Effector memory CD8-positive, alpha-beta T cell (primary cell): ENCODE data around the gene PSG2.
"Not testable (repeated sequence)": the region's sequence is repeated elsewhere in the genome, so short reads cannot be mapped to it uniquely, and the experiment has no call there.

Experiments used
- ATAC-seq: fragments of 150-1000 bp; cut with Tn5 transposase; replicated peaks from 2 replicates; pipeline ENCODE4 v1.10.0; 2021; ENCODE audit warnings: mild to moderate bottlenecking, moderate library complexity
- DNase-seq, 3 experiments: peaks; one replicate each; pipeline ENCODE4 v3.0.0; 2021
- H3K27ac Mint-ChIP-seq, 2 donors: one replicate each; pipeline ENCODE4 v1.8.0; 2022; ENCODE audit warnings: mild to moderate bottlenecking in 2 of 2, mixed read lengths in 2 of 2, moderate library complexity in 2 of 2
- H3K27me3 Mint-ChIP-seq, 2 donors: one replicate each; pipeline ENCODE4 v1.8.0; 2022; ENCODE audit warnings: mixed read lengths in 2 of 2
- H3K36me3 Mint-ChIP-seq: one replicate; pipeline ENCODE4 v1.8.0; 2022; ENCODE audit warnings: mild to moderate bottlenecking, moderate library complexity, mixed read lengths; ENCODE audit not compliant: insufficient read depth
- H3K4me1 Mint-ChIP-seq, 2 donors: one replicate each; pipeline ENCODE4 v1.8.0; 2022; ENCODE audit warnings: low read depth in 2 of 2, mixed read lengths in 2 of 2
- H3K4me3 Mint-ChIP-seq, 2 donors: one replicate each; pipeline ENCODE4 v1.8.0; 2022; ENCODE audit warnings: mild to moderate bottlenecking in 2 of 2, mixed read lengths in 2 of 2, moderate library complexity in 2 of 2
- H3K9me3 Mint-ChIP-seq, 2 donors: one replicate each; pipeline ENCODE4 v1.8.0; 2022; ENCODE audit warnings: mixed read lengths in 2 of 2
- total RNA-seq, 9 experiments: gene quantifications; one replicate each; lab custom pipeline; 2026; lab: John Stamatoyannopoulos, UW

The PSG2 gene
- 0 reads per million in 9 experiments for total RNA-seq

GRCh38 chr19:43082601-43083000 lies at the start of gene PSG2:
PSG2 (minus strand) TSS chr19:43082701; CDS start chr19:43082569, 132 bp downstream.
- H3K9me3 Mint-ChIP-seq, H3K4me3 Mint-ChIP-seq, ATAC-seq, H3K4me1 Mint-ChIP-seq, H3K36me3 Mint-ChIP-seq, DNase-seq: not testable (repeated sequence)
- Mint-ChIP-seq H3K27me3 (peaks cover 29 to 52% of the 10 kb centered on the region in 2 donors), H3K27ac (peak within 1 kb of the TSS in 1 of 2 donors; percentile 57)

DNA sequence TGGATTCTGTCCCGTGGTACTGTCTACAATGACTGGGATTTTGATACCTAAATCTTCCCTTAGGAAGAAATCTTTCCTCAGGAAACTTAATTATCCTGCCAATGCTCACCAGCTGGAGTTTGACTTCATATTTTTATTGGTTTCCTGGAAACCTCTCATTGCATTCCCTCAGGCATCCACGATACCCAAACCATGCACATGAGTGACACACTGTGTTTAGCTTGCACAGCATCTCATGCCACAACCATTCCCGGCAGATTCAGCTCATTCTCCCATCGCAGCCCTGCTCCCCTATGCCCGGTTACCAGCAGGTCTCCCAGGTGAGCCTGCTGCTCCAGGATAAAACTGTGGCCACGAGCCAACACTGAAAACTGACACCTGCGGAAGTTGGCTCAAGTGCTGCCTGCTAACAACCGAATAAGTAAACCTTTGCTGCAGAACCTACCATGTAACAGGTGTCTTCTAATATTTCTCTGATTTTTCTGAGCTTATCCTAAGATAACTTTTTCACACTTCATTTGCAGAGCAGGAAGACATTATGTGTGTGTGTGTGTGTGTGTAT lies 48.9 kb upstream of the PSG2 start:
- H3K36me3 Mint-ChIP-seq, H3K9me3 Mint-ChIP-seq, H3K4me3 Mint-ChIP-seq, H3K27ac Mint-ChIP-seq, DNase-seq, ATAC-seq, H3K4me1 Mint-ChIP-seq: not testable (repeated sequence)
- peaks cover 23% of the 10 kb centered on the region in 2 donors for H3K27me3 Mint-ChIP-seq

GRCh38 chr19:43129197-43129596 lies 46.7 kb upstream of the PSG2 start:
- H3K4me1 Mint-ChIP-seq, DNase-seq, H3K4me3 Mint-ChIP-seq, H3K36me3 Mint-ChIP-seq, H3K9me3 Mint-ChIP-seq, H3K27ac Mint-ChIP-seq, ATAC-seq: not testable (repeated sequence)
- peaks cover 17 to 23% of the 10 kb centered on the region in 2 donors for H3K27me3 Mint-ChIP-seq

DNA sequence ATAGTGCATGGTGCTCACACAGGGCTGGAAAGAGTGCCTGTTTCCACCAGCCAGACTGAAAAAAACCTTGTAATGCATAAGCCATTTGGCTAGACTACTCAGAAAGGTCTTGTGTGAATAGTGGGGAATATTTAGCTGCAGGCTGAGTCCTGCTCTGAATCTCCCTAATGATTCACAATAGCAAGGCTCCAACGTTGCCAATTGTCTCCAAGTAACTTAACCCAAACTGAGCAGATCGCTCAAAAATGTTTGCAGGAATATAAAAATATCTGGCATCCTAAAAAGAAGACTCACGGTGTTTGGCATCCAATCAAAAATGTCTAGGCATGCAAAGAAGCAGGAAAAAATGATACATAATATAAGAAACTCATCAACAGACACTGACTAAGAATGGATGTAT lies 44.8 kb upstream of the PSG2 start:
- not testable (repeated sequence) for H3K4me3 Mint-ChIP-seq, DNase-seq, H3K9me3 Mint-ChIP-seq, H3K4me1 Mint-ChIP-seq, ATAC-seq, H3K36me3 Mint-ChIP-seq, H3K27ac Mint-ChIP-seq
- H3K27me3 Mint-ChIP-seq, result peaks cover 10 to 19% of the 10 kb centered on the region in 2 donors

DNA sequence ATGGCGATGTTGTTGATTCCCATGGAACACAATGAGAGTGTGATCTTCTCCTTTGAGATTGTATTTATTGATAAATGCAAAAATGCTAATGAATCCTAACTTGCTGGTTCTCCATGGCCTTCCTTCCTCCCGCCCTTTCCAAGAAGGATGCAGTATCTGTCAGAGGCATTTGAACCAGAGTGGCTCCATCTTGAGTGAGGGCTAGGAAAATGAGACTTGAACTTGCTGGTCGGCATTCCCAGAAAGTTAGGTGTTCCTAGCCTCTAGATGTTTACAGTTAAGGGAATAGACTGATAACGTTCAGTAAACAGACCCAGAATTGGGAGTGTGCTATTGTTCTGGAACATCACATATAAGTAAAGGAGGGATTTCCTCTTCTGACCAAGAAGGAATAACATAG lies 44.2 kb upstream of the PSG2 start:
- H3K27ac Mint-ChIP-seq, result no peak overlapping the region
- ATAC-seq (no peak), DNase-seq (no peak)
- H3K4me1 Mint-ChIP-seq, result no peaks in the 10 kb centered on the region
- peaks cover 10 to 23% of the 10 kb centered on the region in 2 donors for H3K27me3 Mint-ChIP-seq
- no peaks in the 10 kb centered on the region for H3K9me3 Mint-ChIP-seq
- H3K36me3 Mint-ChIP-seq, result no peaks in the 10 kb centered on the region
- H3K4me3 Mint-ChIP-seq, result no peak overlapping the region

DNA sequence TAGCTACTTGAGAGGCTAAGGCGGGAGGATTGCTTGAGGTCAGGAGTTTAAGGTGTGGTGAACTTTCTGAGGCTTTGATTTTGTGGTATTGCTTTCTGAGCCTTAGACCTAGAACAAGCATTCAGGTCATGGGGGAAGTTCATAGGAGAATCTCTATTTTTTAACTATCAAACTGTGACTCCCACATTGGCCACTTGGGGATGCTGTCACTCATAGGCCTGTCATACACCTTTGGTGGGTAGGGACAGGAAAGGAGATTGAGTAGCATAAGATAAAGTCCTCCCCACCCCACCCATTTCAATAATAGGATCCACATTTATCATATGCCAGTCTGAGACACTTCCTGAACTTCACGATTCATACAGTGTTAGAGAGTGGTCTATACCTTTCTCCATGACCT lies 41.9 kb upstream of the PSG2 start:
- Mint-ChIP-seq H3K27ac (no peak overlapping the region), H3K4me1 (no peaks in the 10 kb centered on the region), H3K4me3 (no peak overlapping the region), H3K36me3 (no peaks in the 10 kb centered on the region), H3K9me3 (no peaks in the 10 kb centered on the region), H3K27me3 (peaks cover 5 to 17% of the 10 kb centered on the region in 2 donors)
- ATAC-seq (no peak), DNase-seq (no peak)

DNA sequence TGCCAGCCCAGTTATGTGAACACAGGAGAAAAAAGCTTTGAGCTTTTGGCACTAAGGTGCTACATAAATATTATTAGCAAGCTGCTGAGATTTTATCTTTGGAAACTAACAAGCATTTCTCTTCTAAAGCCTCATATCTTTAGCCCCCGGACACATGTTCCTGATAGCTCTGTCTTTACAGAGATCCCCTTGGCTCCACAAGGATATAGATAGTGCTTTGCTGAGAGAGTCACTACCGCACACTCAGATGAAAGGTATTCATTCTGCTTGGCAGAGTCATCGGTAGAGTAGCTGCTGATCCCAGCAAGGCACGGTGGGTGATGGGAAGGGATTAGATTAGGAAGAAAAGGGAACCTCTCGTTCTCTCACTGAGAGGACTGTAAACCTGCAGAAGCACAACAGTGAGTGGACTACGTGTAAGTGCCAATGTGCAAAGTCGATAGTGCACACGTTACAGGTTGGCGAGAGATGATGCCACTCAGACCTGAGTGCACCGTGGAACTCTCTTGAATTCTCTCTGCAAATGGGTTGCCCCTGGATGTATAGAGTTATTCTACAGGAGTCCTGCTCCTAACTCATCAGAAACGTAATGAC lies 38.0 kb upstream of the PSG2 start:
- not testable (repeated sequence) for H3K4me1 Mint-ChIP-seq, ATAC-seq, H3K4me3 Mint-ChIP-seq, H3K27ac Mint-ChIP-seq, H3K36me3 Mint-ChIP-seq, DNase-seq, H3K9me3 Mint-ChIP-seq
- H3K27me3 Mint-ChIP-seq, result peaks cover 0 to 18% of the 10 kb centered on the region in 2 donors

GRCh38 chr19:43119526-43119925 lies 37.0 kb upstream of the PSG2 start:
- DNase-seq, H3K36me3 Mint-ChIP-seq, H3K4me3 Mint-ChIP-seq, H3K9me3 Mint-ChIP-seq, ATAC-seq, H3K27ac Mint-ChIP-seq, H3K4me1 Mint-ChIP-seq: not testable (repeated sequence)
- peaks cover 0 to 18% of the 10 kb centered on the region in 2 donors for H3K27me3 Mint-ChIP-seq

DNA sequence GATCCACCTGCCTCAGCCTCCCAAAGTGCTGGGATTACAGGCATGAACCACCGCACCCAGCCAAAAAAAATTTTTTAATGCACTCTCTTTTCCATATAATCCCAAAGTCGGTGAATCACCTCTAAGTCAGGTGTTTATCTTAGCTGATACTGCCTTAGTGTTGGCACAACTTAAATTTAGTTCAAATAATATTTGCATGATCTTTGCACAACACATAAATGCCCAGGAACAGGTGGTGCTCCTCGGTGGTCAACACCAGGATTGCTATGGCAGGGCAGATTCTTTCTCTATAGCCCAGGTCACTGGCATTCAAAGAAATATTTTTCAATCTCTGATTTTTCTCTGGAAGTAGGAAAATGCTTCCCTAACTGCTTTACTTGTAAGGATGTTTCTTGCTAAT lies 33.9 kb upstream of the PSG2 start:
- not testable (repeated sequence) for DNase-seq, H3K27ac Mint-ChIP-seq, H3K4me1 Mint-ChIP-seq, H3K36me3 Mint-ChIP-seq, H3K27me3 Mint-ChIP-seq, H3K4me3 Mint-ChIP-seq, H3K9me3 Mint-ChIP-seq, ATAC-seq

DNA sequence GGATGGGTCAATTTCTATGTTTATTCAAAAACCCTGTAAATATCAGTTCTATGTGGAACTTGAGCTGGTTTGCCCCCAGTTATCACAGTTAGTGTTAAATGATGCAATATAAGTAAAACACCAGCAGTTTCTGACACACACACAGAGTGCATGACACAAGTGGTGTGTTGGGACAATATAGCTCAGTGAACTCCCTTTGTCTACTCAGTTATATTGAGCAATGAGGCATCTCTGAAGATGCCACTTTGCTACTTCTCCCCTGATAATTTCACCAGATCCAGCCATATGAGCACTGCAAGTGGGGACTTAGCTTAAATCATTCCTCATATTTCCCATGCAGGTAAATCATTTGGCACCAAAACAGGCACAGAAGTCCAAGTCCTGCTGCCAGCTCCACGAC lies 33.0 kb upstream of the PSG2 start:
- H3K27me3 Mint-ChIP-seq, ATAC-seq, H3K9me3 Mint-ChIP-seq, H3K4me3 Mint-ChIP-seq, H3K4me1 Mint-ChIP-seq, DNase-seq, H3K27ac Mint-ChIP-seq, H3K36me3 Mint-ChIP-seq: not testable (repeated sequence)

GRCh38 chr19:43115064-43115463 lies 32.6 kb upstream of the PSG2 start:
- ATAC-seq, H3K4me3 Mint-ChIP-seq, DNase-seq, H3K27me3 Mint-ChIP-seq, H3K4me1 Mint-ChIP-seq, H3K36me3 Mint-ChIP-seq, H3K27ac Mint-ChIP-seq, H3K9me3 Mint-ChIP-seq: not testable (repeated sequence)

DNA sequence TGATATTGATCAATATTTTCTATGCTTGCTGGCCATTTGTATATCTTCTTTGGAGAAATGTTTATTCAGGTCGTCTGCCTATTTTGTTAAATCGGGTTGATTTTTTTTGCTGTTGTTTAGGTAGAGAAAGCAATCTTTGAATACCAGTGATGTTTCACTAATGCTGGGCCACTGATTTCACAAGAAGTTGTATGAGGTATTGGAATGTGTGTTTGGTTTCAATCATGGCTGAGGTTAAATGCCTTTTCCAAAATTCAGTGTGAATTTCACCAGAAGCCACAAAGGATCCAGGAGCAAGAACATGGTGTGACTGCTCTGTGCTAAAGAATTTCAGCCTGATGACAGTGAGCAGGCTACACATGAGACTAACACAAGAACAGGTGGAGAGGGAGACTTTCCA lies 32.1 kb upstream of the PSG2 start:
- not testable (repeated sequence) for ATAC-seq, H3K4me3 Mint-ChIP-seq, H3K4me1 Mint-ChIP-seq, H3K9me3 Mint-ChIP-seq, DNase-seq, H3K27ac Mint-ChIP-seq, H3K36me3 Mint-ChIP-seq, H3K27me3 Mint-ChIP-seq

DNA sequence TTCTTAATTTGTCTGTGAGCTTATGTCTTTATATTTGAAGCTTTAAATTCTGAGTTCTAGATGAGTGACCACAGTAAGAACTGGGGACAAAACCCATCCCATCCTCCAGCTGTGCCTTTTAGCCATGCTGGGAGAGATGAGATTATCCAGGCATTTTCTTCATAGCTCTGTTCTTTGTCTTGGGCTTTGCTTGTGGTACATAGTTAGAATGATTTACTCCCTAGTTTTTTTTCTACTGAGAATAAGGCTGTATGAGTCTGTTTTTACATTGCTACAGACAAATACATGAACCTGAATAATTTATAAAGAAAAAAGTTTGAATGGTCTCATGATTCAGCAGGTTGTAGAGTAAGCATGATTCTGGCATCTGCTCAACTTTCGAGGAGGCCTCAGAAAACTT lies 24.9 kb upstream of the PSG2 start:
- not testable (repeated sequence) for H3K27me3 Mint-ChIP-seq, H3K4me3 Mint-ChIP-seq, H3K4me1 Mint-ChIP-seq, ATAC-seq, H3K27ac Mint-ChIP-seq, H3K36me3 Mint-ChIP-seq, DNase-seq
- peaks cover 6 to 12% of the 10 kb centered on the region in 2 donors for H3K9me3 Mint-ChIP-seq

DNA sequence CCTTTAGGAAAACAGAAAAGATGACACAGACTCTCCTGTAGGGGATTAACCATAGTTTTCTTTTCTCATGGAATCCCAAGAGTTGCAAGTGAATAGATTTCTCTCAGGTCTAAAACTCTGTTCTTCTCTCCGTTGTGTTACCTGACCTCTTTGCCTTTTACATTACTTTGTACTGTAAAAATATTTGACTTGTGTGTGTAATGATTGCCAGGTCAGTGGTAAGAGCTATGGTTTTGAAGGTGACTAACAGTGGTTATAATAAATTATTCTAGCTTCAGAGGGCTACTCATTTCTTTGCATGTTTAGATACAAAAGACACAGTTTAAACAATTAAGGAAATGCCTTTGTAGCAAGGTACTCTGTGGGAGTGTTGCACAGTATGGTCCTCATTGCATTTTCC lies 23.0 kb upstream of the PSG2 start:
- Mint-ChIP-seq H3K4me1 (no peaks in the 10 kb centered on the region), H3K27ac (no peak overlapping the region), H3K9me3 (peaks cover 6 to 12% of the 10 kb centered on the region in 2 donors), H3K27me3 (peaks cover 0 to 6% of the 10 kb centered on the region in 2 donors), H3K36me3 (no peaks in the 10 kb centered on the region), H3K4me3 (no peak overlapping the region)
- no peak for DNase-seq
- no peak for ATAC-seq
